GM10248 (cell line): ENCODE data around the gene C5AR1.
"Not testable (repeated sequence)": the region's sequence is repeated elsewhere in the genome, so short reads cannot be mapped to it uniquely, and the experiment has no call there.

ENCODE experiments used
- CTCF ChIA-PET: fragments of 300-600 bp; sonication (Branson Sonifier 250); formaldehyde crosslinking; extraction: SDS; loops from one replicate; lab custom pipeline; 2021; ENCODE audit warnings: antibody characterized with exemption; lab: Yijun Ruan, JAX
- POLR2A ChIA-PET: fragments of 350-650 bp; sonication (Branson Sonifier 250); formaldehyde crosslinking; extraction: SDS; loops from one replicate; lab custom pipeline; 2020; ENCODE audit warnings: antibody characterized with exemption; lab: Yijun Ruan, JAX
- DNase-seq: peaks from one replicate; pipeline ENCODE4 v3.0.0; 2012; ENCODE audit errors: extremely low spot score
- TF ChIP-seq, protein P1 (sequence below): IDR thresholded peaks from 2 replicates; pipeline ENCODE4 v1.5.1; 2012; ENCODE audit warnings: mild to moderate bottlenecking, low read depth; ENCODE audit errors: extremely low read depth, missing control alignments, control extremely low read depth

C5AR1 gene

DNA sequence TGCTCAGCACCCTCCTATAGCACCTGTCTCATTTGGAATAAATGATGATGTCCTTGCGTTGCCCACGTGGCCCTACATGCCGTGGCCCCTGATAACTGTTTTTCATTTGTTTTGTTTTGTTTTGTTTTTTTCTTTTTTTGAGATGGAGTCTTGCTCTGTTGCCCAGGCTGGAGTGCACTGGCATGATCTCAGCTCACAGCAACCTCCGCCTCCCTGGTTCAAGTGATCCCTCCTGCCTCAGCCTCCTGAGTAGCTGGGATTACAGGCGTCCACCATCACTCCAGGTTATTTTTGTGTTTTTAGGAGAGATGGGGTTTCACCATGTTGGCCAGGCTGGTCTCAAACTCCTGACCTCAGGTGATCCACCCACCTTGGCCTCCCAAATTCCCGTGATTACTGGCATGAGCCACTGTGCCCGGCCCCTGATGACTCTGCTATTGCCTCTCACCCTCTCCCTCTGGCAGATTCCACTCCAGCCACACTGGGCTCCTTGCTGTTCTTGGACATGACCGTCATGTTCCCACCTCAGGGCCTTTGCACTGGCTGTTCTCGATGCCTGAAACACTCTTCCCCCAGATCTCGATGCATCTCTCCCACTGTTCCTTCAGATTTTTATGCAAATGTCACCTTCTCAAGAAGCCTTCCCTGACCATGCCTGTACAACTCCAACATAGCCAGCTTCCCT lies 29.7 kb downstream of the C5AR1 start:
- TF ChIP-seq, protein P1, sequence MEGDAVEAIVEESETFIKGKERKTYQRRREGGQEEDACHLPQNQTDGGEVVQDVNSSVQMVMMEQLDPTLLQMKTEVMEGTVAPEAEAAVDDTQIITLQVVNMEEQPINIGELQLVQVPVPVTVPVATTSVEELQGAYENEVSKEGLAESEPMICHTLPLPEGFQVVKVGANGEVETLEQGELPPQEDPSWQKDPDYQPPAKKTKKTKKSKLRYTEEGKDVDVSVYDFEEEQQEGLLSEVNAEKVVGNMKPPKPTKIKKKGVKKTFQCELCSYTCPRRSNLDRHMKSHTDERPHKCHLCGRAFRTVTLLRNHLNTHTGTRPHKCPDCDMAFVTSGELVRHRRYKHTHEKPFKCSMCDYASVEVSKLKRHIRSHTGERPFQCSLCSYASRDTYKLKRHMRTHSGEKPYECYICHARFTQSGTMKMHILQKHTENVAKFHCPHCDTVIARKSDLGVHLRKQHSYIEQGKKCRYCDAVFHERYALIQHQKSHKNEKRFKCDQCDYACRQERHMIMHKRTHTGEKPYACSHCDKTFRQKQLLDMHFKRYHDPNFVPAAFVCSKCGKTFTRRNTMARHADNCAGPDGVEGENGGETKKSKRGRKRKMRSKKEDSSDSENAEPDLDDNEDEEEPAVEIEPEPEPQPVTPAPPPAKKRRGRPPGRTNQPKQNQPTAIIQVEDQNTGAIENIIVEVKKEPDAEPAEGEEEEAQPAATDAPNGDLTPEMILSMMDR: no peak
- DNase-seq: no peak
- CTCF ChIA-PET: interaction anchor here (8.2 kb wide), 1 partner anchor 10 kb away, joined by 39 read pairs; the partner anchor contains the start of gene DHX34
- POLR2A ChIA-PET: no interaction called here

DNA sequence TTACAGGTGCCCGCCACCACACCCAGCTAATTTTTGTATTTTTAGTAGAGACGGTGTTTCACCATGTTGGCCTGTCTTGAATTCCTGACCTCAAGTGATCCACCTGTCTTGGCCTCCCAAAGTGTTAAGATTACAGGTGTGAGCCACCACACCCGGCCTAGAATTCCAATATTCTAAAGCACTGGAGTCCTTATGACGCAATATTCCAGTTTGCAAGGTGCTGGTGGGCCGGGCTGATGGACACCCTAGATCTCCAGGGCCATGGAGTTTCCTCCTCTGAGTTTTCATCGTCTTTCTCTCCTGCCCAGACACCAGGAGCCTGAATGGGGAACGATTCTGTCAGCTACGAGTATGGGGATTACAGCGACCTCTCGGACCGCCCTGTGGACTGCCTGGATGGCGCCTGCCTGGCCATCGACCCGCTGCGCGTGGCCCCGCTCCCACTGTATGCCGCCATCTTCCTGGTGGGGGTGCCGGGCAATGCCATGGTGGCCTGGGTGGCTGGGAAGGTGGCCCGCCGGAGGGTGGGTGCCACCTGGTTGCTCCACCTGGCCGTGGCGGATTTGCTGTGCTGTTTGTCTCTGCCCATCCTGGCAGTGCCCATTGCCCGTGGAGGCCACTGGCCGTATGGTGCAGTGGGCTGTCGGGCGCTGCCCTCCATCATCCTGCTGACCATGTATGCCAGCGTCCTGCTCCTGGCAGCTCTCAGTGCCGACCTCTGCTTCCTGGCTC lies 31.0 kb downstream of the C5AR1 start:
- TF ChIP-seq, protein P1: no peak
- POLR2A ChIA-PET: no interaction called here
- no peak for DNase-seq
- CTCF ChIA-PET: interaction anchor here (0.9 to 8.2 kb wide), 2 partner anchors 9 to 32 kb away, joined by 3 to 39 read pairs; partner anchors contain the start of gene DHX34

GRCh38 chr19:47341734-47342133 lies 32.1 kb downstream of the C5AR1 start:
- ChIA-PET POLR2A (no interaction called here), CTCF (interaction anchor here (1.1 kb wide), 2 partner anchors 10 to 49 kb away, joined by 4 to 5 read pairs; no protein-coding TSS in a partner anchor)
- DNase-seq: no peak
- TF ChIP-seq, protein P1: no peak

DNA sequence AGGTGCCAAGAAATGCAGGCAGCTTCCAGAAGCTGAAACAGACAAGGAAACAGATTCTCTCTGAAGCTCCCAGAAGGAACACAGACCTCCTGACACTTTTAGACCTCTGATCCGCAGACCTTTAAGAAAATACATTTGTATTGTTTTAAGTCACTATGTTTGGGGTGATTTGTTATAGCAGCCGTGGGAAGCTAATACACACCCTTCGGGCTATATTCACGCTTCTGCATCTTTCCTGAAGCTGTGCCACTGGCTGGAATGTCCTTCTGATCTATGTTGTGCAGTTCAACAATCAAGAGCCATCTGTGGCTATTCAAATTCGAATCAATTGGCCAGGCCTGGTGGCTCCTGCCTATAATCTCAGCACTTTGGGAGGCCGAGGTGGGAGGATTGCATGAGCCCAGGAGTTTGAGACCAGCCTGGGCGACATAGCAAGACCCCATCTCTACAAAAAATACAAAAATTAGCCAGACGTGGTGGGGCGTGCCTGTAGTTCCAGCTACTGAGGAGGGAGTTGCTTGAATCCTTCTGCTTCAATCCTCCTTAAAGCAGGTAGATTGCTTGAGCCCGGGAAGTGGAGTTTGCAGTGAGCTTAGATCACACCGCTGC lies 33.6 kb downstream of the C5AR1 start:
- CTCF ChIA-PET: interaction anchor here (1.2 to 2.3 kb wide), 4 partner anchors 45 to 133 kb away, joined by 3 to 9 read pairs (median 4); no protein-coding TSS in a partner anchor

GRCh38 chr19:47344425-47344824 lies 34.8 kb downstream of the C5AR1 start:
- ChIA-PET CTCF (interaction anchor here (1.4 to 2.3 kb wide), 4 partner anchors 47 to 134 kb away, joined by 3 to 9 read pairs (median 4); no protein-coding TSS in a partner anchor), POLR2A (no interaction called here)
- TF ChIP-seq, protein P1: no peak
- DNase-seq: no peak

More for the DNA sequence above, 33.6 kb downstream of the C5AR1 start:
- TF ChIP-seq, protein P1: no peak
- POLR2A ChIA-PET: interaction anchor here (0.6 kb wide), 1 partner anchor 56 kb away, joined by 3 read pairs; no protein-coding TSS in a partner anchor
- DNase-seq: no peak

DNA sequence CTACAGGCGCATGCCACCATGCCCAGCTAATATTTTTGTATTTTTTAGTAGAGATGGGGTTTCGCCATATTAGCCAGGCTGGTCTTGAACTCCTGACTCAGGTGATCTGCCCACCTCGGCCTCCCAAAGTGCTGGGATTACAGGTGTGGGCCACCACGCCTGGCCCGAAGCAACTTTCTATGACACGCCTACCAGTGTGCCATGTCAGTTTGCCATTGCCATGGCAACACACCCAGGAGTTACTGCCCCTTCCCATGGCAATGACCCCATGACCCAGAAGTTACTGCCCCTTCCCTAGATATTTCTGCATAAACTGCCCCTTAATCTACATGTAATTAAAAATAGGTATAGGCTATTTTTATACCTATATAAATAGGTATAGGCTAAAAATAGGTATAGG lies 36.4 kb downstream of the C5AR1 start:
- DNase-seq, POLR2A ChIA-PET: not testable (repeated sequence)
- CTCF ChIA-PET: interaction anchor here (1.0 kb wide), 2 partner anchors 46 to 82 kb away, joined by 3 to 4 read pairs; no protein-coding TSS in a partner anchor
